GM23248 (cell line): Measurements from ENCODE around the gene GMCL2. TPM values are rescaled to one million over a fixed set of nuclear protein-coding genes. Genes with fewer than 3 reads are reported as not detected.
"Not testable (repeated sequence)": the region's sequence is repeated elsewhere in the genome, so short reads cannot be mapped to it uniquely, and the experiment has no call there.

Experiments
- DNase-seq: peaks from one replicate; pipeline ENCODE4 v3.0.0-alpha.2; 2015
- H2AFZ ChIP-seq: fragments of 200-600 bp; sonication (generic); 2 replicates; pipeline ENCODE4 v1.6.1; 2016; ENCODE audit warnings: antibody characterized with exemption
- H3F3A ChIP-seq: fragments of 200-600 bp; sonication (generic); 2 replicates; pipeline ENCODE4 v1.6.1; 2016; ENCODE audit warnings: mild to moderate bottlenecking, antibody characterized with exemption, mixed run types; ENCODE audit not compliant: insufficient read depth
- H3K27ac ChIP-seq: fragments of 200-600 bp; sonication (generic); 2 replicates; pipeline ENCODE4 v1.5.1; 2016; ENCODE audit warnings: mild to moderate bottlenecking
- H3K27me3 ChIP-seq: fragments of 200-600 bp; sonication (generic); replicated peaks from 2 replicates; pipeline ENCODE4 v1.6.1; 2016; ENCODE audit warnings: mild to moderate bottlenecking; ENCODE audit not compliant: insufficient read depth
- H3K36me3 ChIP-seq: fragments of 200-600 bp; sonication (generic); 2 replicates; pipeline ENCODE4 v1.6.1; 2016; ENCODE audit warnings: low read depth, mild to moderate bottlenecking
- H3K4me1 ChIP-seq: fragments of 200-600 bp; sonication (generic); 2 replicates; pipeline ENCODE4 v1.6.1; 2016; ENCODE audit warnings: mild to moderate bottlenecking; ENCODE audit not compliant: insufficient read depth
- H3K4me2 ChIP-seq: fragments of 200-600 bp; sonication (generic); one replicate; pipeline ENCODE4 v1.6.1; 2016; ENCODE audit warnings: mild to moderate bottlenecking; ENCODE audit not compliant: unreplicated experiment
- H3K4me3 ChIP-seq: fragments of 200-600 bp; sonication (generic); 2 replicates; pipeline ENCODE4 v1.5.1; 2016; ENCODE audit warnings: mild to moderate bottlenecking
- H3K79me2 ChIP-seq: fragments of 200-600 bp; sonication (generic); 2 replicates; pipeline ENCODE4 v1.6.1; 2016; ENCODE audit warnings: mild to moderate bottlenecking; ENCODE audit not compliant: insufficient read depth
- H3K9ac ChIP-seq: fragments of 200-600 bp; sonication (generic); 2 replicates; pipeline ENCODE4 v1.6.1; 2016; ENCODE audit warnings: mild to moderate bottlenecking
- H3K9me2 ChIP-seq: fragments of 200-600 bp; sonication (generic); 2 replicates; pipeline ENCODE4 v1.6.1; 2016; ENCODE audit warnings: mixed run types, mild to moderate bottlenecking, moderate library complexity; ENCODE audit not compliant: insufficient read depth
- H3K9me3 ChIP-seq: fragments of 200-600 bp; sonication (generic); one replicate; pipeline ENCODE4 v1.6.1; 2017; ENCODE audit warnings: low read depth
- H4K20me1 ChIP-seq: fragments of 200-600 bp; sonication (generic); 2 replicates; pipeline ENCODE4 v1.6.0; 2016; ENCODE audit not compliant: insufficient read depth
- EZH2 ChIP-seq: fragments of 200-600 bp; sonication (generic); IDR thresholded peaks from 2 replicates; pipeline ENCODE4 v1.6.1; 2018; ENCODE audit warnings: antibody characterized with exemption, mild to moderate bottlenecking; ENCODE audit not compliant: insufficient read depth, poor library complexity, severe bottlenecking
- EZH2phosphoT487 ChIP-seq: fragments of 200-600 bp; sonication (generic); IDR thresholded peaks from 2 replicates; pipeline ENCODE4 v1.6.1; 2018; ENCODE audit warnings: antibody characterized with exemption, moderate library complexity, mild to moderate bottlenecking, low read depth; ENCODE audit not compliant: insufficient read depth
- WGBS, 2 experiments: methylation state at CpG; one replicate each; pipeline ENCODE4 v1.1.6; 2015 to 2017; ENCODE audit warnings: low lambda C conversion rate in 2 of 2, low coverage in 1 of 2; ENCODE audit errors: missing lambda C conversion rate in 2 of 2; 5-methylcytosine and 5-hydroxymethylcytosine counted together
- in situ Hi-C: fragments of 300-500 bp; cut with MboI; formaldehyde crosslinking; loops from 2 replicates; pipeline ENCODE4 v1.15.0; 2020
- polyA plus RNA-seq: library from polyadenylated mRNA; unstranded; fragments of >200 nt; fragmentation: Nextera tagmentation; extraction: Ambion mirVana; gene quantifications from 2 replicates; pipeline ENCODE4 v1.2.1, GENCODE V29; 2016
- total RNA-seq: library from RNA; depleted of rRNA; stranded (reverse); fragments of >200 nt; shearing (Covaris generic); gene quantifications from 2 replicates; pipeline ENCODE4 v1.2.3, GENCODE V29; 2014

The GMCL2 gene
- total and polyA plus RNA-seq, 2 experiments from 2014 or later = not detected

GRCh38 chr5:178201927-178202235, 14.7 kb upstream of the GMCL2 start:
- Histone ChIP-seq H3K27me3 (no peaks in the 10 kb centered on the region), H3K9ac (no peak overlapping the region), H3K9me3 (no peaks in the 10 kb centered on the region), H3K79me2 (peaks cover 25% of the 10 kb centered on the region), H2AFZ (no peak overlapping the region), H3F3A (peaks cover 12% of the 10 kb centered on the region; the same call in 1 of the 2 replicates), H3K36me3 (0 out of 2 replicates have a peak, but pooled peaks cover 5% of the 10 kb centered on the region), H3K9me2 (no peaks in the 10 kb centered on the region), H3K4me2 (no peak overlapping the region), H3K4me1 (peaks cover 12% of the 10 kb centered on the region; the same call in 1 of the 2 replicates), H3K4me3 (no peak overlapping the region), H3K27ac (no peak overlapping the region), H4K20me1 (peaks cover 15% of the 10 kb centered on the region)
- in situ Hi-C loops = no loop called here
- no peak for TF ChIP-seq EZH2
- TF ChIP-seq EZH2phosphoT487 = no peak
- DNase-seq = no peak
- 21 to 36% methylated on average over 2 of the region's 2 CpGs for WGBS, 2 experiments

DNA sequence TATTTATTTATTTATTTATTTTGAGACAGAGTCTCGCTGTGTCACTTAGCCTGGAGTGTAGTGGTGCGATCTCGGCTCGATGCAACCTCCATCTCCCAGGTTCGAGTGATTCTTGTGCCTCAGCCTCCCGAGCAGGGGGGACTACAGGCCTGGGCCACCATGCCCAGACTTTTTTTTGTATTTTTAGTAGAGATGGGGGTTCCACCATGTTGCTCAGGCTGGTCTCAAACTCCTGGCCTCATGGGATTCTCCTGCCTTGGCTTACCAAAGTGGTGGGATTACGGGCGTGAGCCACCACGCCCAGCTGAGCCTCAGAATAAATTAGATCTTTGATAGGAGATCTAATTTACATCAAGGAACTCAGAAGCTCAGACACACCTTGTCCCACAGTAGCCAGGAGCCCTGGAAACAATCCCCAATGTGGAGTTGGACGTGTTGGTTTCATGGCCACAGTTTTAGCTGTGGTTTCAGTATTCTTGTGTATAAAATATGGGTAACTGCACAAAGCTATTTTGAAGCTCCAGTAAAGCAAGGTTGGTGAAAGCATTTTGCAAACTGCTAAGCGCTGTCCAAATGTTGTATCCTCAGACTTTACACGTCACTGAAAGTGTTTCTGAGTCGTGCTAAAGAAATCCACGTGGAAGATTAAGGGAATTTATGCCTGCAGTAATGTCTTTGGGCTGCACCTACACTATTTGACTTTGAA, 14.2 kb upstream of the GMCL2 start:
- 83 to 84% methylated on average over 14 of the region's 14 CpGs for WGBS, 2 experiments
- Histone ChIP-seq H3K79me2 (peaks cover 20% of the 10 kb centered on the region), H3K9ac (no peak overlapping the region), H3K9me2 (no peaks in the 10 kb centered on the region), H3F3A (0 out of 2 replicates have a peak, but pooled peaks cover 11% of the 10 kb centered on the region), H3K4me2 (no peak overlapping the region), H3K27me3 (no peaks in the 10 kb centered on the region), H4K20me1 (peaks cover 10% of the 10 kb centered on the region; the same call in 1 of the 2 replicates), H3K4me1 (peaks cover 7% of the 10 kb centered on the region; the same call in 1 of the 2 replicates), H2AFZ (no peak overlapping the region), H3K4me3 (no peak overlapping the region), H3K27ac (no peak overlapping the region), H3K9me3 (no peaks in the 10 kb centered on the region), H3K36me3 (0 out of 2 replicates have a peak, but pooled peaks cover 5% of the 10 kb centered on the region)
- in situ Hi-C loops = no loop called here
- no peak for DNase-seq
- no peak for TF ChIP-seq EZH2phosphoT487
- TF ChIP-seq EZH2 = no peak

DNA sequence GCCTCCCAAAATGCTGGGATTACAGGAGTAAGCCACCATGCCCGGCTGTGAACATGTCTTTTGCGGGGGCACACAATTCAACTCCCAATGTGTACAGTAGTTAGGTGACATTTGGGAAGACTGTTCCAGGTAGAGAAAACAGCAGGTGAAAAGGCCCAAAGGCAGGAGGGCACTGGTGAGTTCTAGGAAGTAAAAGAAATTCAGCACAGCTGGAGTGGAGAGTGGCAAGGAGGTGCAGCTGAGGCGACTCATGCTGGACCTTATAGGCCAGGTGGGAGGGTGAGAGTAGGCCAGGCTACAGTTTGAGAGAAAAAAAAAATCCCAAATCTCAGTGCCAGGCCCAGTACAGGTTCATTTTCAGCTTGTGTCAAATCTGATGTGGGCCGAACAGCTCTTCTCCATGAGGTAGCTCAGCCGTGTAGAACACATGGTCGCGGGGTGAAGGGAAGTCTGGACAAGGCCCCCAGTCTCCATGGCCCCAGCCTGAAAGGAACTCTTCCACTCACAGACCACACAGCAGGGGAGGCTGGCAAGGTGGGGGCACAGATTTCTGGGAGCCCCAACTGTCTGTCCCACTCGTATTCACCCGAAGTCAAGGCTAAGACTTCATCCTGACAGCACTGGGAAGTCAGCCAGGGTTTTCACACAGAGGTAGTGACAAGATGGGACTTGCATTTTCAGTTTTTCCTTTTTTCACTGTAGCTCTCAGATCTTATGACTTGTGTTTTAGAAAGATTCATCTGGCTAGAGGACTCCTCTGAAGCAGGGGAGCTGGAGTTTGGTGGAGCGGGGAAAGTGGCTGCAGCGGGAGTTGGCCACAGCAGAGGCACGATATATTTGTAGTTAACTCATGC, 12.6 kb upstream of the GMCL2 start:
- Histone ChIP-seq H3K4me1 (no peaks in the 10 kb centered on the region), H3K9ac (no peak overlapping the region), H3K4me3 (no peak overlapping the region), H3K36me3 (no peaks in the 10 kb centered on the region), H3K27me3 (peaks cover 7% of the 10 kb centered on the region; the same call in 1 of the 2 replicates), H3K4me2 (no peak overlapping the region), H3K27ac (no peak overlapping the region), H3K79me2 (peaks cover 4% of the 10 kb centered on the region; the same call in 1 of the 2 replicates), H3K9me2 (no peaks in the 10 kb centered on the region), H3K9me3 (no peaks in the 10 kb centered on the region), H3F3A (no peaks in the 10 kb centered on the region), H4K20me1 (no peaks in the 10 kb centered on the region), H2AFZ (no peak overlapping the region)
- TF ChIP-seq EZH2phosphoT487 (no peak), EZH2 (no peak)
- no peak for DNase-seq
- WGBS, 2 experiments = 84 to 87% methylated on average over 12 of the region's 12 CpGs
- in situ Hi-C loops = no loop called here

DNA sequence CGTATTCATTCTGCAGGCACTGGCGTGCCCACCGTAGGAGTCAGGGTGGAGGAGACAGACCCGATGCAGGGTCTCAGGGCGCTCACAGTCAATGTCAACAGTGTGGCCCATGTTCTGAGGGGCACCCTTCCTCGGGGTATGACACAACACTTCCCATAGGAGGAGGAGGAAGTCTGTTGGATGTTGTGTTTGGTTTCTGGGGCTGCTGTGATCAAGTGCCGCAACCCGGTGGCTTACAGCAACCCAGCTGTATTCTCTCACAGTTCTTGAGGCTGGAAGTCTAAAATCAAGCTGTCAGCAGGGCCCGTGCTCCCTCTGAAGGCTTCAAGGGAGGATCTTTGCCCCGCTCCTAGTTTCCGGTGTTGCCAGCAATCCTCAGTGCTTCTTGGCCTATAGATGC, 11.5 kb upstream of the GMCL2 start:
- Histone ChIP-seq H3K27ac (no peak overlapping the region), H3K36me3 (no peaks in the 10 kb centered on the region), H4K20me1 (no peaks in the 10 kb centered on the region), H3K4me2 (no peak overlapping the region), H3K9me2 (no peaks in the 10 kb centered on the region), H3K4me1 (no peaks in the 10 kb centered on the region), H3K9ac (no peak overlapping the region), H2AFZ (no peak overlapping the region), H3K79me2 (no peaks in the 10 kb centered on the region), H3K4me3 (no peak overlapping the region), H3F3A (no peaks in the 10 kb centered on the region), H3K9me3 (no peaks in the 10 kb centered on the region), H3K27me3 (peaks cover 13% of the 10 kb centered on the region)
- 79% methylated on average over 10 to 11 of the region's 11 CpGs for WGBS, 2 experiments
- no peak for DNase-seq
- TF ChIP-seq EZH2 (no peak), EZH2phosphoT487 (no peak)
- in situ Hi-C loops = no loop called here

- H3K4me3 ChIP-seq, DNase-seq, H3K27ac ChIP-seq, H3F3A ChIP-seq, H3K9ac ChIP-seq, H3K79me2 ChIP-seq, H4K20me1 ChIP-seq, H3K9me2 ChIP-seq, H2AFZ ChIP-seq, H3K36me3 ChIP-seq, H3K4me1 ChIP-seq, H3K4me2 ChIP-seq, H3K9me3 ChIP-seq, in situ Hi-C loops: not testable (repeated sequence)
- 69 to 77% methylated on average over 11 of the region's 11 CpGs for WGBS, 2 experiments
- peaks cover 13% of the 10 kb centered on the region for H3K27me3 ChIP-seq
Observed at GRCh38 chr5:178198151-178198550, 11.0 kb upstream of the GMCL2 start.
